Activated CD8-positive, alpha-beta T cell treated with anti-CD3 and anti-CD28 coated beads, Interleukin-2, amount 10 ng/mL, durations not matched to agents 7 days and 5 days (primary cell): ENCODE results near the gene FYB1. TPM values are rescaled to one million over a fixed set of nuclear protein-coding genes. Genes with fewer than 3 reads are reported as not detected.

Source experiments
- ATAC-seq: fragments of 150-1000 bp; cut with Tn5 transposase; one replicate; pipeline ENCODE4 v1.10.0; 2021; ENCODE audit warnings: moderate library complexity
- CTCF ChIA-PET: fragments of 350-600 bp; sonication (Branson Sonifier 250); formaldehyde crosslinking; loops from one replicate; lab custom pipeline; 2021; ENCODE audit warnings: antibody characterized with exemption; lab: Charles Lee
- POLR2A ChIA-PET: fragments of 350-600 bp; sonication (Branson Sonifier 250); formaldehyde crosslinking; loops from one replicate; lab custom pipeline; 2021; ENCODE audit warnings: antibody characterized with exemption; lab: Charles Lee
- DNase-seq: peaks from one replicate; pipeline ENCODE4 v3.0.0-alpha.2; 2020
- H3K27ac Mint-ChIP-seq: one replicate; pipeline ENCODE4 v1.8.0; 2021; ENCODE audit warnings: mild to moderate bottlenecking, mixed read lengths
- H3K27me3 Mint-ChIP-seq: one replicate; pipeline ENCODE4 v1.8.0; 2021; ENCODE audit warnings: low read depth, mixed read lengths
- H3K36me3 Mint-ChIP-seq: one replicate; pipeline ENCODE4 v1.8.0; 2021; ENCODE audit warnings: low read depth, mixed read lengths
- H3K4me1 Mint-ChIP-seq: one replicate; pipeline ENCODE4 v1.8.0; 2021; ENCODE audit warnings: low read depth, mixed read lengths
- H3K4me3 Mint-ChIP-seq: one replicate; pipeline ENCODE4 v1.8.0; 2021; ENCODE audit warnings: mild to moderate bottlenecking, mixed read lengths
- H3K9me3 Mint-ChIP-seq: one replicate; pipeline ENCODE4 v1.8.0; 2022; ENCODE audit warnings: mixed read lengths; ENCODE audit not compliant: insufficient read depth
- total RNA-seq, 2 experiments: library from RNA; stranded (reverse); gene quantifications; one replicate each; pipeline ENCODE4 v1.2.3, GENCODE V29; 2021

FYB1 gene
- total RNA-seq, 2 experiments from 2014 or later = 198 to 215 TPM

- DNase-seq (no peak), ATAC-seq (no peak)
- peak overlapping the region; percentile 7 for H3K27ac Mint-ChIP-seq
- no peak overlapping the region for H3K4me3 Mint-ChIP-seq
- H3K4me1 Mint-ChIP-seq = peaks cover 88% of the 10 kb centered on the region
- no peaks in the 10 kb centered on the region for H3K27me3 Mint-ChIP-seq
- peaks cover 14% of the 10 kb centered on the region for H3K9me3 Mint-ChIP-seq
- POLR2A ChIA-PET = interaction anchor here (0.8 kb wide), 1 partner anchor 8 kb away, joined by 3 read pairs; no protein-coding TSS in a partner anchor
- H3K36me3 Mint-ChIP-seq = peaks cover 76% of the 10 kb centered on the region
- CTCF ChIA-PET = interaction anchor here (0.7 to 1.7 kb wide), 2 partner anchors 11 to 17 kb away, joined by 3 to 5 read pairs; no protein-coding TSS in a partner anchor
Measured at GRCh38 chr5:39172593-39172992, 46.8 kb downstream of the FYB1 start.

- Mint-ChIP-seq H3K4me1 (peaks cover 86% of the 10 kb centered on the region), H3K27ac (no peak overlapping the region), H3K4me3 (no peak overlapping the region), H3K9me3 (peaks cover 14% of the 10 kb centered on the region), H3K36me3 (peaks cover 80% of the 10 kb centered on the region), H3K27me3 (no peaks in the 10 kb centered on the region)
- DNase-seq (no peak), ATAC-seq (no peak)
- CTCF ChIA-PET = interaction anchor here (1.6 to 1.7 kb wide), 2 partner anchors 18 to 46 kb away, joined by 5 read pairs; no protein-coding TSS in a partner anchor
- POLR2A ChIA-PET = no interaction called here
Measured at GRCh38 chr5:39171647-39172046, 47.7 kb downstream of the FYB1 start.

GRCh38 chr5:39169081-39169480 is 50.3 kb downstream of the FYB1 start:
- CTCF ChIA-PET = interaction anchor here (1.2 to 2.1 kb wide), 3 partner anchors 25 to 115 kb away, joined by 3 to 7 read pairs (median 4); no protein-coding TSS in a partner anchor
- POLR2A ChIA-PET = interaction anchor here (0.6 kb wide), 1 partner anchor 1486 kb away, joined by 5 read pairs; no protein-coding TSS in a partner anchor
- peak overlapping the region; percentile 26 for H3K4me3 Mint-ChIP-seq

GRCh38 chr5:39167972-39168342 is 51.4 kb downstream of the FYB1 start:
- Mint-ChIP-seq H3K27ac (no peak overlapping the region), H3K27me3 (no peaks in the 10 kb centered on the region), H3K36me3 (peaks cover 73% of the 10 kb centered on the region), H3K4me3 (peak overlapping the region; percentile 3), H3K4me1 (peaks cover 86% of the 10 kb centered on the region), H3K9me3 (peaks cover 3% of the 10 kb centered on the region)
- DNase-seq = no peak
- ChIA-PET CTCF (no interaction called here), POLR2A (no interaction called here)
- no peak for ATAC-seq

More at GRCh38 chr5:39169081-39169480, 50.3 kb downstream of the FYB1 start:
- ATAC-seq (no peak), DNase-seq (no peak)
- peaks cover 79% of the 10 kb centered on the region for H3K36me3 Mint-ChIP-seq
- peaks cover 86% of the 10 kb centered on the region for H3K4me1 Mint-ChIP-seq
- no peak overlapping the region for H3K27ac Mint-ChIP-seq
- no peaks in the 10 kb centered on the region for H3K27me3 Mint-ChIP-seq
- peaks cover 14% of the 10 kb centered on the region for H3K9me3 Mint-ChIP-seq

GRCh38 chr5:39167141-39167971 is 52.0 kb downstream of the FYB1 start:
- ATAC-seq (peak; percentile 34), DNase-seq (no peak)
- H3K27me3 Mint-ChIP-seq = no peaks in the 10 kb centered on the region
- peak overlapping the region; percentile 64 for H3K27ac Mint-ChIP-seq
- no peaks in the 10 kb centered on the region for H3K9me3 Mint-ChIP-seq
- ChIA-PET POLR2A (interaction anchor here (0.6 kb wide), 1 partner anchor 42 kb away, joined by 3 read pairs; no protein-coding TSS in a partner anchor), CTCF (interaction anchor here (1.2 to 3.5 kb wide), 2 partner anchors 12 to 50 kb away, joined by 3 to 22 read pairs; no protein-coding TSS in a partner anchor)
- H3K36me3 Mint-ChIP-seq = peaks cover 69% of the 10 kb centered on the region
- peaks cover 85% of the 10 kb centered on the region for H3K4me1 Mint-ChIP-seq
- H3K4me3 Mint-ChIP-seq = peak overlapping the region; percentile 3

- Mint-ChIP-seq H3K27me3 (no peaks in the 10 kb centered on the region), H3K27ac (peak overlapping the region; percentile 84), H3K36me3 (peaks cover 65% of the 10 kb centered on the region), H3K9me3 (no peaks in the 10 kb centered on the region), H3K4me1 (peaks cover 86% of the 10 kb centered on the region), H3K4me3 (peak overlapping the region; percentile 69)
- CTCF ChIA-PET = interaction anchor here (0.9 to 3.5 kb wide), 18 partner anchors 9 to 383 kb away, joined by 3 to 22 read pairs (median 6); no protein-coding TSS in a partner anchor
- DNase-seq (no peak), ATAC-seq (peak; percentile 81)
- POLR2A ChIA-PET = interaction anchor here (0.6 to 2.3 kb wide), 9 partner anchors 10 to 48 kb away, joined by 3 to 22 read pairs (median 4); no protein-coding TSS in a partner anchor
Measured at GRCh38 chr5:39164529-39165402, 54.6 kb downstream of the FYB1 start.

- peaks cover 85% of the 10 kb centered on the region for H3K4me1 Mint-ChIP-seq
- H3K27me3 Mint-ChIP-seq = no peaks in the 10 kb centered on the region
- ATAC-seq = peak; percentile 71
- peaks cover 64% of the 10 kb centered on the region for H3K36me3 Mint-ChIP-seq
- DNase-seq = peak; percentile 65
- H3K4me3 Mint-ChIP-seq = peak overlapping the region; percentile 69
- POLR2A ChIA-PET = interaction anchor here (0.6 to 2.3 kb wide), 5 partner anchors 13 to 37 kb away, joined by 3 to 22 read pairs (median 5); no protein-coding TSS in a partner anchor
- peak overlapping the region; percentile 84 for H3K27ac Mint-ChIP-seq
- CTCF ChIA-PET = interaction anchor here (0.9 to 3.5 kb wide), 13 partner anchors 8 to 212 kb away, joined by 3 to 22 read pairs (median 6); no protein-coding TSS in a partner anchor
- no peaks in the 10 kb centered on the region for H3K9me3 Mint-ChIP-seq
Measured at GRCh38 chr5:39164016-39164415, 55.3 kb downstream of the FYB1 start.

- H3K4me1 Mint-ChIP-seq = peaks cover 88% of the 10 kb centered on the region
- no peaks in the 10 kb centered on the region for H3K9me3 Mint-ChIP-seq
- POLR2A ChIA-PET = no interaction called here
- H3K27ac Mint-ChIP-seq = no peak overlapping the region
- DNase-seq (no peak), ATAC-seq (no peak)
- no peaks in the 10 kb centered on the region for H3K27me3 Mint-ChIP-seq
- CTCF ChIA-PET = no interaction called here
- H3K36me3 Mint-ChIP-seq = peaks cover 70% of the 10 kb centered on the region
- no peak overlapping the region for H3K4me3 Mint-ChIP-seq
Measured at GRCh38 chr5:39161578-39161977, 57.8 kb downstream of the FYB1 start.

- H3K36me3 Mint-ChIP-seq = peaks cover 61% of the 10 kb centered on the region
- no peak overlapping the region for H3K27ac Mint-ChIP-seq
- no peak overlapping the region for H3K4me3 Mint-ChIP-seq
- ChIA-PET POLR2A (no interaction called here), CTCF (interaction anchor here (1.0 to 2.4 kb wide), 5 partner anchors 16 to 123 kb away, joined by 3 to 15 read pairs (median 4); no protein-coding TSS in a partner anchor)
- ATAC-seq (no peak), DNase-seq (no peak)
- no peaks in the 10 kb centered on the region for H3K27me3 Mint-ChIP-seq
- peaks cover 88% of the 10 kb centered on the region for H3K4me1 Mint-ChIP-seq
- H3K9me3 Mint-ChIP-seq = no peaks in the 10 kb centered on the region
Measured at GRCh38 chr5:39160576-39161213, 58.7 kb downstream of the FYB1 start.

GRCh38 chr5:39159811-39160490 is 59.4 kb downstream of the FYB1 start:
- H3K9me3 Mint-ChIP-seq = no peaks in the 10 kb centered on the region
- no peak for ATAC-seq
- ChIA-PET CTCF (interaction anchor here (1.0 to 2.4 kb wide), 4 partner anchors 17 to 124 kb away, joined by 3 to 15 read pairs (median 4); no protein-coding TSS in a partner anchor), POLR2A (no interaction called here)
- H3K4me3 Mint-ChIP-seq = no peak overlapping the region
- peak overlapping the region; percentile 0 for H3K27ac Mint-ChIP-seq
- H3K4me1 Mint-ChIP-seq = peaks cover 87% of the 10 kb centered on the region
- no peaks in the 10 kb centered on the region for H3K27me3 Mint-ChIP-seq
- peaks cover 57% of the 10 kb centered on the region for H3K36me3 Mint-ChIP-seq
- no peak for DNase-seq
